ENCODE results near the gene POFUT1.

GRCh38 chr20:32183947-32184635 lies 23.6 kb upstream of the POFUT1 start:
- TF ChIP-seq POLR2AphosphoS5 (IDR thresholded peaks at IDR 0.05; ENCODE audit: low read depth, low read length) (no peak), POU2F2 (IDR thresholded peaks at IDR 0.05; ENCODE audit: low read depth, low read length) (no peak), POLR2A (IDR thresholded peaks at IDR 0.05; ENCODE audit: low read depth, low read length) (no peak), TAF1 (IDR thresholded peaks at IDR 0.05; ENCODE audit: low read depth, low read length) (no peak)
